HEK293T (cell line): ENCODE data around the gene SOBP.

Experiments
- CTBP1 ChIP-seq: fragments of 450-650 bp; IDR thresholded peaks from 2 replicates; pipeline ENCODE4 v1.6.1; 2016; ENCODE audit warnings: borderline replicate concordance
- FOXK2 ChIP-seq: fragments of 450-650 bp; IDR thresholded peaks from 2 replicates; pipeline ENCODE4 v1.6.1; 2016; ENCODE audit warnings: mild to moderate bottlenecking
- FOXM1 ChIP-seq: fragments of 450-650 bp; IDR thresholded peaks from 2 replicates; pipeline ENCODE4 v1.6.1; 2017; ENCODE audit warnings: mild to moderate bottlenecking, borderline replicate concordance
- TARDBP ChIP-seq: fragments of 450-650 bp; IDR thresholded peaks from 2 replicates; pipeline ENCODE4 v1.6.1; 2016

DNA sequence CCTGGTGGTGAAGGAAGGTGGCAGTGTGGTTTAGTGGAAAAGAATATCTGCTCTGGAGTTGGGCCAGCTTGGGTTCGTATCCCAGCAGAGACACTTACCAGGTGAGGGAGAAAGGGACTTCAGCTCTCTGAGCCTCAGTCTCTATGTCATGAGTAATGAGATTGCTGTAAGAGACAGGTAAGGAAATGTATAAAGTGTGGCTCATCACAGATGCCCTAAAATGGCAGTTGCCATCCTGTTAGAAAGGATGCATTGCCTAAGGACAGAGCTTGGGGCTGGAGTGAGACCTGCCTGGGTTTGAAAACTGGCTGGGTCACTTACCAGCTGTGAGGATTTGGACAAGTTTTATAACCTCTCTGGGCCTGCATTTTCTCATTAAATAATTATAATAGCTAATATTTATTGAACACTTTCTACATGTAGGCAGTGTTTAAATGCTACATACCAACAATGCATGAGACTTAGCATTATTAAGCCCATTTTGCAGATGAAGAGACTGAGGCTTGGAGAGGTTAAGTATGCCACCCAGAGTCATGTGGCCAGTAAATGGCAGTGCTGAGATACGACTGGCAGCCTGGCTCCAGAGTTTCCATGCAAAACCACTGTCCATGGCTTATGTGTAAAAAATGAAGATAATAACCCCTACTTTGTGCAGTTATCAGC, 157.0 kb downstream of the SOBP start:
- TF ChIP-seq FOXK2 (no peak), FOXM1 (no peak), CTBP1 (no peak), TARDBP (no peak)
